ENCODE results near the gene WDR1. TPM values are rescaled to one million over a fixed set of nuclear protein-coding genes. Genes with fewer than 3 reads are reported as not detected.

Gene WDR1
- total RNA-seq, 3 donors from 2014 or later (not counting 1 experiment from before 2014, with no cell fraction given) = 411 to 477 (median 468) TPM

GRCh38 chr4:10066670-10067651 is 49.6 kb downstream of the WDR1 start:
- H3K36me3 Mint-ChIP-seq = no peaks in the 10 kb centered on the region
- no peaks in the 10 kb centered on the region for H3K9me3 Mint-ChIP-seq
- Histone ChIP-seq H3K27ac (ENCODE audit: low read length) (no peak overlapping the region), H3K36me3 (ENCODE audit: control insufficient read depth, insufficient read depth, low read length) (peaks cover 42% of the 10 kb centered on the region), H3K4me1 (ENCODE audit: control insufficient read depth, insufficient read depth, low read length) (no peaks in the 10 kb centered on the region), H3K9me3 (ENCODE audit: control insufficient read depth, insufficient read depth, low read length) (no peaks in the 10 kb centered on the region), H3K27me3 (ENCODE audit: control insufficient read depth, insufficient read depth, low read length) (no peaks in the 10 kb centered on the region), H3K4me3 (ENCODE audit: low read length) (no peak overlapping the region)
- no peaks in the 10 kb centered on the region for H3K27me3 Mint-ChIP-seq (ENCODE audit: low read depth in 2 of 2)
- peak overlapping the region; percentile 11 to 47 for H3K27ac Mint-ChIP-seq
- no peak for TF ChIP-seq CTCF (IDR thresholded peaks at IDR 0.05)
- no peak for ATAC-seq
- WGBS (ENCODE audit: insufficient coverage) = 96% methylated on average over 15 of the region's 15 CpGs
- no peak overlapping the region for H3K4me3 Mint-ChIP-seq
- DNase-seq = no peak
- peaks cover 0 to 4% of the 10 kb centered on the region in 2 donors for H3K4me1 Mint-ChIP-seq
- intact Hi-C loops (cut with micrococcal nuclease) = no loop called here

GRCh38 chr4:10066206-10066605 is 50.4 kb downstream of the WDR1 start:
- H3K4me1 Mint-ChIP-seq = peaks cover 0 to 4% of the 10 kb centered on the region in 2 donors
- peaks cover 42% of the 10 kb centered on the region for H3K36me3 ChIP-seq (ENCODE audit: control insufficient read depth, insufficient read depth, low read length)

GRCh38 chr4:10063544-10064300 is 52.9 kb downstream of the WDR1 start:
- H3K36me3 ChIP-seq (ENCODE audit: control insufficient read depth, insufficient read depth, low read length) = peaks cover 37% of the 10 kb centered on the region

More at GRCh38 chr4:10066206-10066605, 50.4 kb downstream of the WDR1 start:
- DNase-seq (no peak), ATAC-seq (no peak)
- 79% methylated on average over 2 of the region's 2 CpGs for WGBS (ENCODE audit: insufficient coverage)
- intact Hi-C loops (cut with micrococcal nuclease) = no loop called here
- no peaks in the 10 kb centered on the region for H3K9me3 Mint-ChIP-seq
- no peak for TF ChIP-seq CTCF (IDR thresholded peaks at IDR 0.05)
- Histone ChIP-seq H3K4me1 (ENCODE audit: control insufficient read depth, insufficient read depth, low read length) (no peaks in the 10 kb centered on the region), H3K27me3 (ENCODE audit: control insufficient read depth, insufficient read depth, low read length) (no peaks in the 10 kb centered on the region), H3K27ac (ENCODE audit: low read length) (no peak overlapping the region), H3K4me3 (ENCODE audit: low read length) (no peak overlapping the region), H3K9me3 (ENCODE audit: control insufficient read depth, insufficient read depth, low read length) (no peaks in the 10 kb centered on the region)
- no peak overlapping the region for H3K4me3 Mint-ChIP-seq
- no peaks in the 10 kb centered on the region for H3K27me3 Mint-ChIP-seq (ENCODE audit: low read depth in 2 of 2)
- no peaks in the 10 kb centered on the region for H3K36me3 Mint-ChIP-seq
- H3K27ac Mint-ChIP-seq = peak overlapping the region; percentile 11 to 47

More at GRCh38 chr4:10063544-10064300, 52.9 kb downstream of the WDR1 start:
- Mint-ChIP-seq H3K9me3 (no peaks in the 10 kb centered on the region), H3K36me3 (no peaks in the 10 kb centered on the region), H3K4me3 (no peak overlapping the region), H3K27me3 (ENCODE audit: low read depth in 2 of 2) (no peaks in the 10 kb centered on the region), H3K4me1 (no peaks in the 10 kb centered on the region), H3K27ac (peak overlapping the region; percentile 7 to 14)
- no peak overlapping the region for H3K27ac ChIP-seq (ENCODE audit: low read length)
- H3K9me3 ChIP-seq (ENCODE audit: control insufficient read depth, insufficient read depth, low read length) = no peaks in the 10 kb centered on the region
- H3K4me1 ChIP-seq (ENCODE audit: control insufficient read depth, insufficient read depth, low read length) = no peaks in the 10 kb centered on the region
- ATAC-seq (no peak), DNase-seq (no peak)
- H3K27me3 ChIP-seq (ENCODE audit: control insufficient read depth, insufficient read depth, low read length) = no peaks in the 10 kb centered on the region
- no peak overlapping the region for H3K4me3 ChIP-seq (ENCODE audit: low read length)
- TF ChIP-seq CTCF (IDR thresholded peaks at IDR 0.05) = no peak
- intact Hi-C loops (cut with micrococcal nuclease) = no loop called here
- 72% methylated on average over 9 of the region's 9 CpGs for WGBS (ENCODE audit: insufficient coverage)

All from natural killer cell (primary cell).